Measurements from ENCODE around the gene KPNA1.

Gene KPNA1

GRCh38 chr3:122416966-122417365 lies 97.8 kb downstream of the KPNA1 start:
- Histone ChIP-seq H2AK5ac (ENCODE audit: low read depth, low read length) (no peak overlapping the region), H3K4me2 (ENCODE audit: insufficient read depth, low read length, poor library complexity, severe bottlenecking) (peak overlapping the region; percentile 56), H4K91ac (ENCODE audit: low read depth, low read length, poor library complexity) (no peak overlapping the region), H3K4me3 (ENCODE audit: low read length in 2 of 2) (peak overlapping the region; percentile 66 to 70), H2AFZ (ENCODE audit: low read length) (no peak overlapping the region), H3K23ac (ENCODE audit: low read depth, low read length, poor library complexity) (no peak overlapping the region), H3K18ac (ENCODE audit: low read length) (no peak overlapping the region), H3K36me3 (replicated peaks in 1 of 2; ENCODE audit: control insufficient read depth in 2 of 2, insufficient read depth in 2 of 2, low read length in 2 of 2) (peaks cover 0 to 43% of the 10 kb centered on the region in 2 donors), H3K27ac (replicated peaks; ENCODE audit: low read length) (no peak overlapping the region), H3K9me3 (replicated peaks in 1 of 2; ENCODE audit: control insufficient read depth in 2 of 2, insufficient read depth in 1 of 2, low read depth in 1 of 2, low read length in 2 of 2) (no peaks in the 10 kb centered on the region), H3K79me1 (ENCODE audit: low read depth, low read length) (peaks cover 4% of the 10 kb centered on the region), H2BK12ac (ENCODE audit: low read length) (no peak overlapping the region), H3K27me3 (ENCODE audit: control insufficient read depth in 3 of 3, insufficient read depth in 3 of 3, low read depth in 1 of 3, low read length in 3 of 3) (no peaks in the 10 kb centered on the region), H3K4ac (ENCODE audit: low read length) (no peak overlapping the region), H2BK15ac (ENCODE audit: low read length) (no peak overlapping the region), H3K14ac (ENCODE audit: low read length) (no peak overlapping the region), H2BK120ac (ENCODE audit: low read depth, low read length) (no peak overlapping the region), H3K4me1 (ENCODE audit: control insufficient read depth in 2 of 2, insufficient read depth in 1 of 2, low read depth in 1 of 2, low read length in 2 of 2) (peaks cover 5 to 11% of the 10 kb centered on the region in 2 donors), H2BK5ac (ENCODE audit: low read length) (no peak overlapping the region), H4K8ac (ENCODE audit: low read depth, low read length) (no peak overlapping the region), H3K9ac (ENCODE audit: low read depth, low read length, poor library complexity) (no peak overlapping the region)
- WGBS, 2 donors (ENCODE audit: extremely low coverage in 2 of 2, insufficient read length in 2 of 2, insufficient replicate concordance in 1 of 2) = no CpG with 5 or more reads among the region's 14 CpGs
- DNase-seq (ENCODE audit: low spot score) = no peak

DNA sequence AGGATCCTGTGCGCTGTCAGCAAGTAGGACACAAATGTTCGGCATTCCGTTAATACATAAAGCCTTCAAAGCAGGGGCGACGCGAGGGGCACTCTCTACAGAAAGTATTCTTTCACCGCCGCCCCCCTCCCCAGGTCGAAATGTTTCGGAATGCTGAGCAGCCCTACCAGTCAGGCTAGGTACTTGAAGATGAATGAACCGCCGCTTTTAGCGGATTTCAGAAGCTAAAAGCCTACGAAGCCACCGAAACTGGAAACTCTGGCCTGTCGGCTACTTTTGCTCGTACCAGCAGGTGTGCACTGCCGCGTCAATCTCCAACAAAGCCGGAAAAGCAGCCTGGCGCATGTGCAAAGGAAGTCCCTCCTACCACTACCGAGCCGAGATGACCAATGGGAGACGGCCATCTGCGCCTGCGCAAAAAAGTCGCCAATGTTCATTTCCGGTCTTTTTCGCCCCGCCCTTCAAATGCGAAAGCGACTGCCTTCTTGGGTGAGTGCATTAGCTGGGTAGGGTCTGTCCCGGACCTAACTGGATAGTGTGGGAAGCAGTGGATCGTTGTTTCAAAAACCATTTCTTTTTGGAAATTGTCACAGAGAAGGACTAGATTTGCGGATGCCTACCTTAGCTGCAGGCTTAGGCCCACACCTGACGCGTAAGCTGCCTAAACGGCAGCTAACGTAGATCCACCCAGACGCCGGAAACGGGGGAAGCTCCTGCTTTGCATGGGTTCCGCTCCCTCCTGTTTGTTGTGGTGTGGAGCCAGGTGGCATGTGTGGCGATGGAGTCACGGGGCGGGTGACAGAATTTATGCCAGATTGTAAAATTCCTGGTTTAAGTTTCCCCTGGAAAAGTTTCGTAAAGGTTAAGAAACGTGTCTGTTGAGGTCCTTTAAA lies 98.7 kb downstream of the KPNA1 start, which contains the start of gene WDR5B:
TSS of gene WDR5B (minus strand) at position 301 of the 893 bp plus-strand sequence. CDS start 534 bp downstream, outside the sequence.
- peak within 1 kb of the TSS; percentile 67 for H3K4me2 ChIP-seq (ENCODE audit: insufficient read depth, low read length, poor library complexity, severe bottlenecking)
- no peak within 1 kb of the TSS for H4K8ac ChIP-seq (ENCODE audit: low read depth, low read length)
- DNase-seq (ENCODE audit: low spot score) = peak; percentile 99
- H3K23ac ChIP-seq (ENCODE audit: low read depth, low read length, poor library complexity) = no peak within 1 kb of the TSS
- no peak within 1 kb of the TSS for H3K4ac ChIP-seq (ENCODE audit: low read length)
- peaks cover 4% of the 10 kb centered on the region for H3K79me1 ChIP-seq (ENCODE audit: low read depth, low read length)
- peak within 1 kb of the TSS; percentile 62 for H3K18ac ChIP-seq (ENCODE audit: low read length)
- H3K14ac ChIP-seq (ENCODE audit: low read length) = no peak within 1 kb of the TSS
- H3K4me3 ChIP-seq (ENCODE audit: low read length in 2 of 2) = peak within 1 kb of the TSS; percentile 70 to 85
- H2BK15ac ChIP-seq (ENCODE audit: low read length) = no peak within 1 kb of the TSS
- H2BK5ac ChIP-seq (ENCODE audit: low read length) = no peak within 1 kb of the TSS
- H2BK120ac ChIP-seq (ENCODE audit: low read depth, low read length) = no peak within 1 kb of the TSS
- H2BK12ac ChIP-seq (ENCODE audit: low read length) = no peak within 1 kb of the TSS
- no peaks in the 10 kb centered on the region for H3K27me3 ChIP-seq (ENCODE audit: control insufficient read depth in 3 of 3, insufficient read depth in 3 of 3, low read depth in 1 of 3, low read length in 3 of 3)
- peak within 1 kb of the TSS; percentile 60 for H3K27ac ChIP-seq (replicated peaks; ENCODE audit: low read length)
- no peaks in the 10 kb centered on the region for H3K9me3 ChIP-seq (replicated peaks in 1 of 2; ENCODE audit: control insufficient read depth in 2 of 2, insufficient read depth in 1 of 2, low read depth in 1 of 2, low read length in 2 of 2)
- no peak within 1 kb of the TSS for H4K91ac ChIP-seq (ENCODE audit: low read depth, low read length, poor library complexity)
- H2AK5ac ChIP-seq (ENCODE audit: low read depth, low read length) = no peak within 1 kb of the TSS
- no CpG with 5 or more reads among the region's 48 CpGs for WGBS, 2 donors (ENCODE audit: extremely low coverage in 2 of 2, insufficient read length in 2 of 2, insufficient replicate concordance in 1 of 2)
- peak within 1 kb of the TSS; percentile 46 for H3K9ac ChIP-seq (ENCODE audit: low read depth, low read length, poor library complexity)
- H3K36me3 ChIP-seq (replicated peaks in 1 of 2; ENCODE audit: control insufficient read depth in 2 of 2, insufficient read depth in 2 of 2, low read length in 2 of 2) = peaks cover 0 to 41% of the 10 kb centered on the region in 2 donors
- H3K4me1 ChIP-seq (ENCODE audit: control insufficient read depth in 2 of 2, insufficient read depth in 1 of 2, low read depth in 1 of 2, low read length in 2 of 2) = peaks cover 5 to 11% of the 10 kb centered on the region in 2 donors
- H2AFZ ChIP-seq (ENCODE audit: low read length) = peak within 1 kb of the TSS; percentile 89

DNA sequence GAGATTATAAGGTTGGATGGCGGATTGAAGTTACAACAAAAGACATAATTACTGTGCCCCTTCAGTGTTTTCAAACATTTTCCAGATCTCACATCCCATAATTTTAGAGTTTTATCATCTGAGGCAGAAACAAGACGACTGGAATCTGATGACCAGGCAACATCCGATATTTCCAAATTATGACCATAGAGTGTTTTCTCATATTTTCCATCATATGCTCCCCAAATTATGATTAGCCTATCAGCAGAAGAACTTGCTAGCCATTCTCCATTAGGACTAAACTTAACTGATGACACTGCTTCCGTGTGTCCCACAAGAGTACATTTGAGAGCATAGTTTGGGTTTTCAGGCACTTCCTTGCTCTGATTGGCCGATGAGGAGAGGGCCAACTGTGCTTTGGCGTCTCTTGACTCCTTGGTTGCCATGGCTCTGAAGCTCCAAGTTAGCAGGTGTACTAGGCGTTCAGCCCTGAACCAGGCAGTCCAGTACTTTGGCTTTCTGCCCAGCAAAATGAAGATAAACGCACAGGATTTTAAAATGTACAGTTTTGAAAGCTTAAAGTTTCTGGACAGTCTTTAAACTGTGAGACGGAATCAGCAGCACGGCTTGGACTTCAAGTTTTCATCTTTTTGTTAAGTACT lies 99.5 kb downstream of the KPNA1 start:
- no peaks in the 10 kb centered on the region for H3K9me3 ChIP-seq (replicated peaks in 1 of 2; ENCODE audit: control insufficient read depth in 2 of 2, insufficient read depth in 1 of 2, low read depth in 1 of 2, low read length in 2 of 2)
- H2BK12ac ChIP-seq (ENCODE audit: low read length) = no peak overlapping the region
- H3K36me3 ChIP-seq (replicated peaks in 1 of 2; ENCODE audit: control insufficient read depth in 2 of 2, insufficient read depth in 2 of 2, low read length in 2 of 2) = peaks cover 0 to 42% of the 10 kb centered on the region in 2 donors
- H3K18ac ChIP-seq (ENCODE audit: low read length) = no peak overlapping the region
- peaks cover 4% of the 10 kb centered on the region for H3K79me1 ChIP-seq (ENCODE audit: low read depth, low read length)
- H2BK5ac ChIP-seq (ENCODE audit: low read length) = no peak overlapping the region
- peak overlapping the region; percentile 46 for H3K9ac ChIP-seq (ENCODE audit: low read depth, low read length, poor library complexity)
- H3K27me3 ChIP-seq (ENCODE audit: control insufficient read depth in 3 of 3, insufficient read depth in 3 of 3, low read depth in 1 of 3, low read length in 3 of 3) = no peaks in the 10 kb centered on the region
- H3K4me2 ChIP-seq (ENCODE audit: insufficient read depth, low read length, poor library complexity, severe bottlenecking) = peak overlapping the region; percentile 67
- H3K23ac ChIP-seq (ENCODE audit: low read depth, low read length, poor library complexity) = no peak overlapping the region
- H3K4me3 ChIP-seq (ENCODE audit: low read length in 2 of 2) = peak overlapping the region; percentile 70 to 85
- H4K91ac ChIP-seq (ENCODE audit: low read depth, low read length, poor library complexity) = no peak overlapping the region
- H2BK15ac ChIP-seq (ENCODE audit: low read length) = no peak overlapping the region
- no CpG with 5 or more reads among the region's 10 CpGs for WGBS, 2 donors (ENCODE audit: extremely low coverage in 2 of 2, insufficient read length in 2 of 2, insufficient replicate concordance in 1 of 2)
- H2AK5ac ChIP-seq (ENCODE audit: low read depth, low read length) = no peak overlapping the region
- no peak overlapping the region for H3K4ac ChIP-seq (ENCODE audit: low read length)
- no peak overlapping the region for H2BK120ac ChIP-seq (ENCODE audit: low read depth, low read length)
- no peak for DNase-seq (ENCODE audit: low spot score)
- peaks cover 5 to 11% of the 10 kb centered on the region in 2 donors for H3K4me1 ChIP-seq (ENCODE audit: control insufficient read depth in 2 of 2, insufficient read depth in 1 of 2, low read depth in 1 of 2, low read length in 2 of 2)
- H3K27ac ChIP-seq (replicated peaks; ENCODE audit: low read length) = no peak overlapping the region
- peak overlapping the region; percentile 89 for H2AFZ ChIP-seq (ENCODE audit: low read length)
- no peak overlapping the region for H3K14ac ChIP-seq (ENCODE audit: low read length)
- H4K8ac ChIP-seq (ENCODE audit: low read depth, low read length) = no peak overlapping the region

DNA sequence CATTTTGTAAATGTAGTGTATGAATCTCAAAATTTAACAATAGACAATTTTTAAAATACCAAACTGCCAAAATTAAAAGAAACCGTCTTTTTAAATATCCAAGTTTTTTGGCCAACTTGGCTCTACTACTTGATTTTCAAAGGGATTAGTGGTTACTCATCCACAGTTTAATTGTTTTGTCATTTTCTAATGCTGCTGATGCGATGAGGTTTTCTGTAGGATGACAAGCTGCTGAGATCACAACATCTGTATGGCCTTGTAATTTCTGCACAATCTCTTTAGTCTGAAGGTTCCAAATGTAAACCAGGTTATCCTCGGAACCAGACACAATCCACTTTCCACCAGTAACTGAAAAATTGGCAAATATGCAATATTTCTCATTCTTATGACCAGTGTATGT lies 100.3 kb downstream of the KPNA1 start:
- Histone ChIP-seq H2AK5ac (ENCODE audit: low read depth, low read length) (no peak overlapping the region), H3K27ac (replicated peaks; ENCODE audit: low read length) (no peak overlapping the region), H3K4me1 (ENCODE audit: control insufficient read depth in 2 of 2, insufficient read depth in 1 of 2, low read depth in 1 of 2, low read length in 2 of 2) (peaks cover 8 to 11% of the 10 kb centered on the region in 2 donors), H3K14ac (ENCODE audit: low read length) (no peak overlapping the region), H2BK120ac (ENCODE audit: low read depth, low read length) (no peak overlapping the region), H4K91ac (ENCODE audit: low read depth, low read length, poor library complexity) (no peak overlapping the region), H3K4ac (ENCODE audit: low read length) (no peak overlapping the region), H3K27me3 (ENCODE audit: control insufficient read depth in 3 of 3, insufficient read depth in 3 of 3, low read depth in 1 of 3, low read length in 3 of 3) (no peaks in the 10 kb centered on the region), H3K9ac (ENCODE audit: low read depth, low read length, poor library complexity) (no peak overlapping the region), H3K9me3 (replicated peaks in 1 of 2; ENCODE audit: control insufficient read depth in 2 of 2, insufficient read depth in 1 of 2, low read depth in 1 of 2, low read length in 2 of 2) (no peaks in the 10 kb centered on the region), H3K4me2 (ENCODE audit: insufficient read depth, low read length, poor library complexity, severe bottlenecking) (no peak overlapping the region), H3K18ac (ENCODE audit: low read length) (no peak overlapping the region), H3K36me3 (replicated peaks in 1 of 2; ENCODE audit: control insufficient read depth in 2 of 2, insufficient read depth in 2 of 2, low read length in 2 of 2) (peaks cover 0 to 49% of the 10 kb centered on the region in 2 donors), H2AFZ (ENCODE audit: low read length) (no peak overlapping the region), H2BK5ac (ENCODE audit: low read length) (no peak overlapping the region), H3K4me3 (ENCODE audit: low read length in 2 of 2) (no peak overlapping the region), H4K8ac (ENCODE audit: low read depth, low read length) (no peak overlapping the region), H2BK12ac (ENCODE audit: low read length) (no peak overlapping the region), H3K23ac (ENCODE audit: low read depth, low read length, poor library complexity) (no peak overlapping the region), H3K79me1 (ENCODE audit: low read depth, low read length) (peaks cover 4% of the 10 kb centered on the region), H2BK15ac (ENCODE audit: low read length) (no peak overlapping the region)
- DNase-seq (ENCODE audit: low spot score) = no peak
- no CpG with 5 or more reads among the region's 3 CpGs for WGBS, 2 donors (ENCODE audit: extremely low coverage in 2 of 2, insufficient read length in 2 of 2, insufficient replicate concordance in 1 of 2)
